ENCODE data around the gene IGIP. TPM values are rescaled to one million over a fixed set of nuclear protein-coding genes. Genes with fewer than 3 reads are reported as not detected.

The IGIP gene
- total and polyA plus RNA-seq, 4 donors = 2.3 to 11.8 (median 3.7) TPM

GRCh38 chr5:140106805-140107311 is 18.9 kb upstream of the IGIP start:
- H3K9me3 ChIP-seq (ENCODE audit: control insufficient read depth in 4 of 4, low read length in 3 of 4) = no peaks in the 10 kb centered on the region
- H3K36me3 ChIP-seq (ENCODE audit: control insufficient read depth in 4 of 4, insufficient read depth in 3 of 4, low read depth in 1 of 4, low read length in 3 of 4) = no peaks in the 10 kb centered on the region
- H3K9ac ChIP-seq (ENCODE audit: low read depth in 1 of 2, low read length in 2 of 2) = peak overlapping the region; percentile 63 to 79
- H3K27me3 ChIP-seq (ENCODE audit: control insufficient read depth in 4 of 4, insufficient read depth in 4 of 4, low read length in 3 of 4) = no peaks in the 10 kb centered on the region
- DNase-seq (ENCODE audit: low spot score) = no peak
- H3K27ac ChIP-seq (ENCODE audit: low read depth in 1 of 2, low read length in 2 of 2) = peak overlapping the region; percentile 88 to 97
- H3K4me1 ChIP-seq (ENCODE audit: control insufficient read depth in 4 of 4, insufficient read depth in 4 of 4, low read length in 3 of 4) = peaks cover 5 to 32% (median 26%) of the 10 kb centered on the region in 4 donors
- H3K4me3 ChIP-seq (ENCODE audit: low read depth in 1 of 3, low read length in 3 of 3) = peak overlapping the region; percentile 43 to 80 (median 54)
- 67% methylated on average over 16 of the region's 16 CpGs for WGBS
- TF ChIP-seq MAX (IDR thresholded peaks at IDR 0.05) = no peak
- TF ChIP-seq GABPA (IDR thresholded peaks at IDR 0.05 in 1 of 2, conservative IDR thresholded peaks at IDR 0.05 in 1 of 2) = no peak
- TF ChIP-seq ATF3 (IDR thresholded peaks at IDR 0.05) = no peak
- TF ChIP-seq ZBTB33 (IDR thresholded peaks at IDR 0.05) = no peak
- no peak for TF ChIP-seq HNF4A (conservative IDR thresholded peaks at IDR 0.05)
- no peak for TF ChIP-seq HNF4G (IDR thresholded peaks at IDR 0.05)
- TF ChIP-seq FOXA1 (IDR thresholded peaks at IDR 0.05) = no peak
- TF ChIP-seq RXRA (IDR thresholded peaks at IDR 0.05) = no peak
- no peak for TF ChIP-seq NR2F2 (IDR thresholded peaks at IDR 0.05)

GRCh38 chr5:140107312-140108092 is 18.2 kb upstream of the IGIP start:
- peak overlapping the region; percentile 54 to 80 (median 54) for H3K4me3 ChIP-seq (ENCODE audit: low read depth in 1 of 3, low read length in 3 of 3)
- DNase-seq (ENCODE audit: low spot score) = peak; percentile 88
- no peaks in the 10 kb centered on the region for H3K27me3 ChIP-seq (ENCODE audit: control insufficient read depth in 4 of 4, insufficient read depth in 4 of 4, low read length in 3 of 4)
- peak overlapping the region; percentile 88 to 97 for H3K27ac ChIP-seq (ENCODE audit: low read depth in 1 of 2, low read length in 2 of 2)
- H3K9me3 ChIP-seq (ENCODE audit: control insufficient read depth in 4 of 4, low read length in 3 of 4) = no peaks in the 10 kb centered on the region
- no peaks in the 10 kb centered on the region for H3K36me3 ChIP-seq (ENCODE audit: control insufficient read depth in 4 of 4, insufficient read depth in 3 of 4, low read depth in 1 of 4, low read length in 3 of 4)
- peaks cover 5 to 39% (median 29%) of the 10 kb centered on the region in 4 donors for H3K4me1 ChIP-seq (ENCODE audit: control insufficient read depth in 4 of 4, insufficient read depth in 4 of 4, low read length in 3 of 4)
- WGBS = under 1% methylated on average over 88 of the region's 88 CpGs
- peak overlapping the region; percentile 63 to 79 for H3K9ac ChIP-seq (ENCODE audit: low read depth in 1 of 2, low read length in 2 of 2)
- TF ChIP-seq MAX (IDR thresholded peaks at IDR 0.05) (peak; percentile 16), GABPA (IDR thresholded peaks at IDR 0.05 in 1 of 2, conservative IDR thresholded peaks at IDR 0.05 in 1 of 2) (no peak), TAF1 (conservative IDR thresholded peaks at IDR 0.05) (peak; percentile 41), NR2F2 (IDR thresholded peaks at IDR 0.05) (no peak), ZBTB33 (IDR thresholded peaks at IDR 0.05) (peak; percentile 56), FOXA2 (IDR thresholded peaks at IDR 0.05) (no peak), RAD21 (IDR thresholded peaks at IDR 0.05) (peak in 1 of 2 donors; percentile 49), YY1 (IDR thresholded peaks at IDR 0.05) (peak; percentile 60), SP1 (IDR thresholded peaks at IDR 0.05) (peak; percentile 59), REST (IDR thresholded peaks at IDR 0.05) (peak; percentile 60), HNF4G (IDR thresholded peaks at IDR 0.05) (no peak), EGR1 (IDR thresholded peaks at IDR 0.05; ENCODE audit: low read depth in 2 of 2) (peak; percentile 7 to 28), FOXA1 (IDR thresholded peaks at IDR 0.05) (peak; percentile 60), RXRA (IDR thresholded peaks at IDR 0.05) (no peak), CTCF (IDR thresholded peaks at IDR 0.05; ENCODE audit: low read depth, low read length, missing input control) (peak; percentile 11), JUND (IDR thresholded peaks at IDR 0.05) (no peak), HNF4A (conservative IDR thresholded peaks at IDR 0.05) (peak in 1 of 2 donors; percentile 24), ATF3 (IDR thresholded peaks at IDR 0.05) (no peak)

Measured in liver (tissue), 9 donors.